IPS-18a (cell line): ENCODE results near the gene GUCY2C.

ENCODE experiments used
- H3K27ac ChIP-seq: one replicate; pipeline ENCODE4 v1.5.1; 2013; ENCODE audit warnings: low read length
- H3K27me3 ChIP-seq: one replicate; pipeline ENCODE4 v1.6.1; 2013; ENCODE audit warnings: mild to moderate bottlenecking, low read length; ENCODE audit not compliant: control insufficient read depth, insufficient read depth
- H3K36me3 ChIP-seq: one replicate; pipeline ENCODE4 v1.6.1; 2013; ENCODE audit warnings: low read depth, low read length; ENCODE audit not compliant: control insufficient read depth
- H3K4me1 ChIP-seq: one replicate; pipeline ENCODE4 v1.6.1; 2013; ENCODE audit warnings: low read depth, low read length; ENCODE audit not compliant: control insufficient read depth
- H3K4me3 ChIP-seq: one replicate; pipeline ENCODE4 v1.5.1; 2013; ENCODE audit warnings: low read length
- H3K9ac ChIP-seq: one replicate; pipeline ENCODE4 v1.6.1; 2013; ENCODE audit warnings: mild to moderate bottlenecking, low read length, moderate library complexity
- H3K9me3 ChIP-seq: one replicate; pipeline ENCODE4 v1.6.1; 2013; ENCODE audit warnings: low read depth, low read length; ENCODE audit not compliant: control insufficient read depth

Gene GUCY2C

DNA sequence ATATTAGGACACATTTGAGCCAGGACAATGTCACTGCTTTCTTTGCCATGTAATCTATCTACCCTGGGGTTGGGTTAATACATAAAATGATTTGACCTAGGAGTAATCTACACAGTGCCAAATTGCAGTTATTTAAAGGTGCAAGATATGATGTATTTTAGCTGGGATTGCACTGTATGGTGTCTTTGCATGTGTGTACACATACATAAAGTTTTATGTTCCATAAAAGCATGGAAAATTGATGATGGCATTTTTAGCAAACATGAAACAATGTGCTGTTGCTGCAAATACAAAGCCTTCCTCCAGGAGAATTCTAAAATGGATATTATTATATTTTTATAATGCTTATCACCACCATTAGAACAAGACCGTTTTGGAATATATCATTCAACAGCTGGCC, 104.7 kb downstream of the GUCY2C start:
- Histone ChIP-seq H3K9me3 (no peaks in the 10 kb centered on the region), H3K36me3 (no peaks in the 10 kb centered on the region), H3K9ac (no peak overlapping the region), H3K4me1 (no peaks in the 10 kb centered on the region), H3K27ac (no peak overlapping the region), H3K4me3 (no peak overlapping the region), H3K27me3 (no peaks in the 10 kb centered on the region)

DNA sequence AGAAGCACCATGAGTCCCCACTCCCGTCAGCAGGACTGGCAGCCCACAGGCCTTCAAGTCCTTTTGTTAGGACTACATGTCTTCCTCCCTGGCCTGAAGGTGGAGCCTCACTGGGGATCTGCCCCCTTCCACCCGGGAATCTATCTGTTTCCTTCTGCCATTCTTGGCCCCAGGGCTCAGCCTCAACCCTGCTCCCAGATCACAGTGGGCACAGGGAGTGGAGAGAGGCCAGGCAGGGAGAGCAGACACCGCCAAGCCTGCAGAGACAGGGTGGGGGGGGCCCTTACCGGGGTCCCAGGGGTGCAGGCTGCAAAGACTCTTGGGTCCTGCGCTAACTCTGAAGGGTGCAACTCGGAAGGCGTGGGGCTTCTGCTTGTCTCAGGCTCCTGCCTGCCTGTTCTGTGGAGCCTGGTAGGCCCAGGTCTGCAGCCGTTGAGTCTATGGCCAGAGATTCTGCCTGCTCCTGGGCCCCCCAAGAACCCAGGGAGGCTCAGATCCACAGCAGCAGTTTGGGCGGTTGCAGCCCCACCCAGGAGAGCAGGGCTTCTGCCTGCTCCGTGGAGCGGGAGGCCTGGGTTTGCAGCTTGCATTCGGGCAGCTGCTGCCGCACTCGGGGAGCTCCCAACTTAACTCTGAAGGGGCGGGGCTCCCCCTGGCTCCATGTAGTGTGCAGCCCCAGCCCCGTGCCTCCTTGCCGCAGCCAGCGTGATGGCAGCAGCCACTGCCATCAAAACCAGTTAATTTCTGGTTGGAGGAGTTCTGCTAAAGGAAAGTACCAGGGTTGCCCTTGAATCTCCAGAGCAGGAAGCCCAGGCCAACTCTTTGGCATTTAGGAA, 107.0 kb downstream of the GUCY2C start:
- Histone ChIP-seq H3K9ac (no peak overlapping the region), H3K36me3 (no peaks in the 10 kb centered on the region), H3K27me3 (no peaks in the 10 kb centered on the region), H3K4me3 (no peak overlapping the region), H3K9me3 (no peaks in the 10 kb centered on the region), H3K27ac (no peak overlapping the region), H3K4me1 (no peaks in the 10 kb centered on the region)

DNA sequence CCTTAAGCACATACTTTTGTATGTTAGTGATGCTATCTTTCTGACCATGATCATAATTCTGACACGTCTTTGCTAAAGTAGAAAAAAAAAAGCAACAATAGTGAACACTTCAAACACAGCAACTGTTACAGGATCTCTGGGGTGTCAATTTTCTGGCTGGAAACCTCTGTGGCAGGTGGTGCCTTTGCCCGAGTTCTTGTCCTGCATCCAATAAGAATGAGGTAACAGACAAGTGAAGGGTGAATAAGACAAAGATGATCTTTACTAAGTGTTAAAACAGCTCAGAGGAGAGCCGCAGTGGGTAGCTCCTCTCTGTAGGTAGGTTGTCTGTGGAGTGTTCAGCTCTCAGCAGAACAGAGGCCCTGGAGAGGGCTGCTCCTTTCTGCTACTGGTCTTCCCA, 107.8 kb downstream of the GUCY2C start:
- H3K9me3 ChIP-seq: no peaks in the 10 kb centered on the region
- no peaks in the 10 kb centered on the region for H3K36me3 ChIP-seq
- H3K27ac ChIP-seq: no peak overlapping the region
- H3K4me1 ChIP-seq: no peaks in the 10 kb centered on the region
- H3K27me3 ChIP-seq: no peaks in the 10 kb centered on the region
- no peak overlapping the region for H3K4me3 ChIP-seq
- no peak overlapping the region for H3K9ac ChIP-seq

DNA sequence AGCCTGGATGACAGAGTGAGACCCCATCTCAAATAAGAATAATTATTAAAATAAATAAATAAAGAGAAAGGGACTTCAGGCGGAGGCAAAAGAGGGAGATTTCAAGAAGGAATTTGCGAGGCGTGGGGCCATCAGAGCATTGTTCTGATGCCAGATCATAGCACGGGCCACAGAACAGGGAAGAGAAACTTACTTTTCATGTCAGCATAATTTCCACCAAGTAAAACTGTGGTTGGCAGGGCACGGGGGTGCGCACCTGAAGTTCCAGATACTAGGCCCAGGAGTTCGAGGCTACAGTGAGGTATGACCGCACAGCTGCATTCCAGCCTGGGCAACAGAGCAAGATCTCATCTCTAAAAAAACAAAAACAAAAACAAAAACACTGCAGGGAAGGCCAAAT, 117.8 kb downstream of the GUCY2C start:
- no peak overlapping the region for H3K4me3 ChIP-seq
- H3K36me3 ChIP-seq: no peaks in the 10 kb centered on the region
- no peak overlapping the region for H3K9ac ChIP-seq
- no peaks in the 10 kb centered on the region for H3K27me3 ChIP-seq
- no peaks in the 10 kb centered on the region for H3K9me3 ChIP-seq
- no peak overlapping the region for H3K27ac ChIP-seq
- H3K4me1 ChIP-seq: no peaks in the 10 kb centered on the region

DNA sequence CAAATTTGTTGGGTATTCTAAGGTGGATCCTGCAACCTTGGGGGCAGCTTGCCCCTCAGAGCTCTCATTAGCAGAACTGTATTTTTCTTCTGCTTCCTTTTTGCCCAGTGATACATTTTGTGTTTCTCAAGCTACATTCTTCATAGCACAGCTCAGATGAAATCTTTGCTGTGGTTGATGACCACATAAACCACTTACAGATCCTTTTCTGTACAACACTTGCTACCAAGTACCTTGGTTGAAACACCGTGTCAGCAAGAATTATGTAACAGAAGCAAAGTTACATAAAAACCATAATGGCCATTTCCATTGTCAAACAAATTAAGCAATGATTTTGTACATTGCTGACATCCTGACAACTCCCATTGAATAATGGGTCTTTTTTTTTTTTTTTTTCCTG, 119.1 kb downstream of the GUCY2C start:
- Histone ChIP-seq H3K9me3 (no peaks in the 10 kb centered on the region), H3K4me3 (no peak overlapping the region), H3K9ac (no peak overlapping the region), H3K4me1 (no peaks in the 10 kb centered on the region), H3K27ac (no peak overlapping the region), H3K36me3 (no peaks in the 10 kb centered on the region), H3K27me3 (no peaks in the 10 kb centered on the region)

DNA sequence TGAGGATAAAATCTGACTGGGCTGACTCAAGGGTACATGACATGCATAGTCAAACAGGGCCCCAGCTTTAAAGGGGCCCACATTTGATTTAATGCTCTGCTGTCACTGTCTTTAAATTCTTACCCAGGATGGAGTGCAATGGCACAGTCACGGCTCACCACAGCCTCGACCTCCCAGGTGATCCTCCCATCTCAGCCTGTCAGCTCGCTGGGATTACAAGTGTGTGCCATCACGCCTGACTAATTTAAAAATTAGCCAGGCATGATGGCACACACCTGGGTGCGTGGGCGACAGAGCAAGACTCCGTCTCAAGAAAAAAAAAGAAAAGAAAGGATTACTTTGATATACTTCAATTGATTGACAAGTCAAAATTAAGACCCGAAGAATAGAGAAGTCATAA, 119.5 kb downstream of the GUCY2C start:
- Histone ChIP-seq H3K4me1 (no peaks in the 10 kb centered on the region), H3K9me3 (no peaks in the 10 kb centered on the region), H3K9ac (no peak overlapping the region), H3K27ac (no peak overlapping the region), H3K36me3 (no peaks in the 10 kb centered on the region), H3K4me3 (no peak overlapping the region), H3K27me3 (no peaks in the 10 kb centered on the region)

DNA sequence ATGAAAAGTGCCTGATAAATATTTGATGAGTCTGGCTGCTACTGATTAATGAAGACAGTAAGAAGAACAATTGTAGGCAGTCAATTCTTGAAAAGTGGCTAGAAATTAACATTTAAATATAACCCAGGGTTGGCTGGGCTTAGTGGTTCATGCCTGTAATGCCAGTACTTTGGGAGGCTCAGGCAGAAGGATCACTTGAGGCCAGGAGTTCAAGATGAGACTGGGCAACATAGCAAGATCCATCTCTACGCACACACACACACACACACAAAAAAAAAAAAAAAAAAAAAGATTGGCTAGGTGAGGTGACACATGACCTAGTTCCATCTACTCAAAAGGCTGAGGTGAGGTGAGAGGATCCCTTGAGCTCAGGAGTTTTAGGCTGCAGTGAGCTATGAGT, 120.8 kb downstream of the GUCY2C start:
- no peaks in the 10 kb centered on the region for H3K4me1 ChIP-seq
- no peaks in the 10 kb centered on the region for H3K9me3 ChIP-seq
- H3K36me3 ChIP-seq: no peaks in the 10 kb centered on the region
- no peak overlapping the region for H3K9ac ChIP-seq
- H3K27me3 ChIP-seq: no peaks in the 10 kb centered on the region
- no peak overlapping the region for H3K4me3 ChIP-seq
- no peak overlapping the region for H3K27ac ChIP-seq

DNA sequence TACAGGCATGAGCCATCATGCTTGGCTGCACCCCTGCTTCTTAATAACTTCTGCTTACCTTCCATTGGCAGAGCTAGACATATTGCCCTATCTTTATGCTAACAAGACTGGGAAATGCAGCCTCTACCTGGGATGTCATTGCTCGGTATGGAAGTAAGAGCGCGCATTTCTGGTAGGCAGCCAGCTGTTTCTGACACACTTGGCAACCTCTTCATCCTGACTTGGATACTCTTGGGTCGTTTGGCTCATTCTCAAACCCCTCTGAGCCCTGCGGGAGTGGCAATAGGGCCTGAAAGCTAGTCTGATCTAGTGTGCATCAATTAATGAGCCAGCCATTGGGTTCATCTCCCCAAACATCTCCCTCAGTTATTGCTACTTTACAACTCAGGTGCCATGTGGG, 123.3 kb downstream of the GUCY2C start:
- no peaks in the 10 kb centered on the region for H3K36me3 ChIP-seq
- H3K4me3 ChIP-seq: no peak overlapping the region
- H3K27ac ChIP-seq: no peak overlapping the region
- H3K9me3 ChIP-seq: no peaks in the 10 kb centered on the region
- H3K4me1 ChIP-seq: peaks cover 2% of the 10 kb centered on the region
- peaks cover 4% of the 10 kb centered on the region for H3K27me3 ChIP-seq
- H3K9ac ChIP-seq: no peak overlapping the region

DNA sequence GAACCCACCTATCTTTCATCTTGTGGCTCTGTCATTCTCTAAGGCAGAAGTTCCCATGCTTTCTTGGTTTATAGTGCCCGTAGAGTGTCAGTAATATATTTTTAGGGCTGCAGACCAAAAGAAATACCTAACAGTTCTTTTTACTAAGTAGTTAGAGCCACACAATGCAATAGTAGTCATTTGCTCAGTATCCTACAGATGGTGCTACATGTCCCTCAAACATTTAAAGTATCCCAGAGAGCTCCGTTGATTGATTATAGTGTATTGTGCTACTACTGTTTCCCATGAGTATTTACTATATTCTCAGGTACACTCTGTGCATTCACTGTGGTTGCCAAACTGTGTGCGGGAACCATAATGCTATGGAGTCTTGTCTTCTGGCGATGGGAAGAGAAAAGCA, 124.0 kb downstream of the GUCY2C start:
- no peak overlapping the region for H3K27ac ChIP-seq
- H3K4me1 ChIP-seq: peaks cover 4% of the 10 kb centered on the region
- no peaks in the 10 kb centered on the region for H3K36me3 ChIP-seq
- H3K27me3 ChIP-seq: peaks cover 7% of the 10 kb centered on the region
- H3K4me3 ChIP-seq: no peak overlapping the region
- H3K9me3 ChIP-seq: no peaks in the 10 kb centered on the region
- no peak overlapping the region for H3K9ac ChIP-seq

DNA sequence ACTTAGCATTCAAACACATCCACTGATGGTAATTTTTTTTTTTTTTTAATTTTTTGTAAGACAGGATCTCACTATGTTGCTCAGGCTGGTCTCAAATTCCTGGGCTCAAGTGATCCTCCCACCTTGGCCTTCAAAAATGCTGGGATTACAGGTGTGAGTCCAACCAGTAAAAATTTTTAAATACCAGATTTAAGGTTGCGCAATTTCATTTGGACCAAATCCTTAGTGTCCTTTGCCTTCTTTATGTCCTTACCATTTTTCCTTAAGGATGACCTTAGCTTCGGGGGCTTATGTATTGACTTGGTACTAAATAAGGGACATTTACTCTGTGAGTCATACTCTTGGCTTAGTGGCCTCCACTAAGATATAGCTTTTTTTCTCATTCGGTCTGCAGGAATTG, 124.6 kb downstream of the GUCY2C start:
- Histone ChIP-seq H3K4me1 (peaks cover 4% of the 10 kb centered on the region), H3K27ac (no peak overlapping the region)

DNA sequence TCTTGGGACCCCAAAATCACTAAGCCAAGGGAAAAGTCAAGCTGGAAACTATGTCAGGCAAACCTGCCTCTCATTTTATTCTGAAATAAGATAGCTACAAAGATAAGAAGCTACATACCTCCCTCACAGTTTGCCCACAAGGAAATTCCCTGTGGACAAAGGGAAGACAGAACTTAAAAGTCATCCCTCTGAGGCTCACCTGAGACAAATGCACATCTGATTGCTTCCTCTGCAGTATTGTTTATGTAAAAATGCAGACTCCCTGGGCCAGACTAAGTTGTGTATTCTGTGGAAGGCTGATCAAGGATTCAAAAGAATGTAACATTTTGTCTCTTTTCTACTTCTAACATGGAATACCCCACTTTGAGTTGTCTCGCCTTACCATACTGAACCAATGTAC, 126.2 kb downstream of the GUCY2C start:
- H3K27me3 ChIP-seq: peaks cover 13% of the 10 kb centered on the region
- peaks cover 4% of the 10 kb centered on the region for H3K4me1 ChIP-seq
- no peaks in the 10 kb centered on the region for H3K9me3 ChIP-seq
- H3K9ac ChIP-seq: no peak overlapping the region
- no peak overlapping the region for H3K27ac ChIP-seq
- H3K36me3 ChIP-seq: no peaks in the 10 kb centered on the region
- no peak overlapping the region for H3K4me3 ChIP-seq

More for the DNA sequence above, 124.6 kb downstream of the GUCY2C start:
- peaks cover 12% of the 10 kb centered on the region for H3K27me3 ChIP-seq
- no peak overlapping the region for H3K9ac ChIP-seq
- H3K9me3 ChIP-seq: no peaks in the 10 kb centered on the region
- no peak overlapping the region for H3K4me3 ChIP-seq
- no peaks in the 10 kb centered on the region for H3K36me3 ChIP-seq
